ENCODE measurements around the gene BCAS1.

BCAS1 gene

DNA sequence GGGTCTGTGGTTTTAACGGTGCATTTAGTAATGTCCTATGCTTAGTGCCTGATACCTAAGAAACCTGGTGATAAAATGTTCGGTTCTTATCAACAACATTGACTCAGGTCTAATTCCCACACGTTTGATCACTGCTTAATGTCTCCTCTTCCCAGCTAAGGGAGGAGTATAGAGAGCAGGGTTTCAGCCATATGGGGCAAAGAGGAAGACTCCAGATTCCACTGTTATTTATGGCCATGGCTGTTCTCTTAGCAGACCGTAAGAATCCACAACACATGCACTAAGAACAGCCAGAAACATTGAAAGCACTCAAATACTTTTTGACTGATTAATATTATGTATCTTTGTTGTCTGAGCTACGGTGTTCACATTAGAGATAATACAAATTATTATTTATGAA, 112.1 kb downstream of the BCAS1 start:
- no peak for DNase-seq

DNA sequence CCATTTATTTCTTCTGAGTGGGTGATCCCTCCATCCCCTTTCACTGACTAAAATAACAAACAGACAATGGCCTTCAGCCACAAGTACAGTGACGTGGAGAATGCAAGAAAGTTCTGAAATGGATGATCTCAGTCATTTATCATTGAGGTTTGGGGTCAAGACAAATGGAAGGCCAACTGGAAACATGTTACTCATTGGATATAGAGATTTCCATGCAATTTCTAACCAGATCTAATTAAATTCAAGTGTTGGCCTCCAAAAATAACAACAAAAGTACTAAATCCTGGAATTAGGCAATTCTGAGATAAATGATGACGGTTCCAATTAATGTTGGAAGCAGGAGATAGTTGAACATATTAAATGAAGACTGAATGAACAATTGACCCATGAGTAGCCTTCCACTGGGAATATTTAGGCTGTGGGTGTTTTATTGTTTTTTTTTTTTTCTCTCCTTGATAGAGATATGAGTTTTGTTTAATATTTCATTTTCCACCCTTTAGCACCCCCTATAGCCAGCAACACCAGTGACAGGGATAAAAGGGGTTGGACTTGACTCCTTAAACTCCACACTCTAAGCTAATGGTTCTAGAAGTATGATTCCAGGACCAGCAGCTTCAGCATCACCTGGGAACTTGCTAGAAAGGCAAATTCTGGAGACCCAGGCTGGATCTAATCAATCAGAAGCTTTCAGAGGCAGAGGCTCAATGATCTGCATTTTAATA, 112.8 kb downstream of the BCAS1 start:
- no peak for DNase-seq

DNA sequence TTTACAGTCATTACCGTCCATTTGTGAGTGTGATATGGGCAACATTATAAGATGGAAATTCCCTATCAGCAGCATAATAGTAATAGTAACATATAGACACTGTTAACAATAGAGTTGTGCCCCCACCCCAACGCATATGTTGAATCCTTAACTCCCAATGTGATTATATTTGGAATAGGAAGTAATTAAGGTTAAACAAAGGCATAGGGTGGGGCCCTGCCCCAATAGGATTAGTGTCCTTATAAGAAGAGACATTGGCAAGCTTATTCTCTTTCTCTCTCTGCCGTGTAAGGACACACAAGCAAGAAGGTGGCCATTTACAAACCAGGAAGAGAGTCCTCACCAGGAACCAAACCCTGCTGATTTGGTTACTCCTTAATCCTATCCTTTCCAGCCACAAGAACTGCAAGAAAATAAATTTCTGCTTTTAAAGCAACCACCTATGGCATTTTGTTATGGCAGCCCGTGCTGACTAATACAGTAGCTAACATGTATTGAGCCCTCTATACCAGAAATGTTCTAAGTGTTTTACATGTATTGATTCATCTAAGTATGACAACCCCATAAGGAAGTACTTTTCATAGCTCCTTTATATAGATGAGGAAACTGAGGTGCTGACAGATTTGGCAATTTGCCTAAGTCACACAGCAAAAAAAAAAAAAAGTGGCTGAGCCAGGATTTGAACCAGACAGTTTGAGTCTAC, 114.2 kb downstream of the BCAS1 start:
- DNase-seq: no peak

GRCh38 chr20:53954723-53955658, 115.4 kb downstream of the BCAS1 start:
- no peak for DNase-seq

- DNase-seq: no peak
Measured at GRCh38 chr20:53952528-53953096, 117.8 kb downstream of the BCAS1 start.

- no peak for DNase-seq
Measured at GRCh38 chr20:53950578-53950977, 119.8 kb downstream of the BCAS1 start.

DNA sequence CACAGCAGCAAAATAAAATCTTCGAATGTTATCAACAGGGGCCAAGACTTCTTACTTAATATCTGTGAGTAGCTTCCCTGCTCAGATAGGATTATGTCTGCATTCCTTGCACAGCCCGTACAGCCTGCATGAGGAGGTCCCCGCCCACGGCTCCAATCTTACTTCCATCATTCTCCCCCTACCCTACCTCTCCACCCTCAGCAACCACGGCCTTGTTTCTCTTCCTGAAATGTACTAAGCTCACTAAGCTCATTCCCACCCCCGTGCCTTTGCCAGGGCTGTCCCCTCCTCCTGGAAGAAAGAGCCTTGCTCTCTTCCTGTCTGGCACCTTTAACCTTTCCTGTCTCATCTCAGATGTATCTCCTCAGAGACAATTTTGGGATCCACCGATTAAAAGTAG, 120.4 kb downstream of the BCAS1 start:
- no peak for DNase-seq

DNA sequence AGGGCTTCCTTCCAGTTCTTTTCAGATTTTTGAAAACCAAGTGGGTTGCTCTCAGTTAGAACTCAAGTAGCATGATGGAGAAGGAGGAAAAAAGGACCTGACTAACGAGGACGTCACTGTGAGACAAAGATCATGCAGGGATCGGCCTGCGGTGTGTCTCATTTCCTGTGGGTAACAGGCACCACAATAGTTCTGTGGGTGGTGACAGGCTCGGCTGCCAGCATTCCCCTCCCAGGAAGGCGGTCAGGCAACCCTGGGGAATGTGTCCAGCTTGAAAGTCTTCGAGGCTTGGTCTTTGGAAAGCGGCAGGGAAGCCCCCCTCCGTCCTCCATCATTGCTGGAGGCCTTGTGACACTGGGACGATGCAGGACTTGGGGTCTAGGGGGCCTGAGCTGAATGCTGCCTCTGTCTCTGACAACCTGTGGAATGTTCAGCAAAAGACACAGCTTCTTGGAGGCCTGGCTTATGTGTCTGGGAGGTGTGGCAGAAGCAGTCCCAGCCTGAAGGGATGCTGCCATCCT, 121.0 kb downstream of the BCAS1 start:
- DNase-seq: peak; percentile 80

GRCh38 chr20:53948383-53949318, 121.7 kb downstream of the BCAS1 start:
- DNase-seq: no peak

GRCh38 chr20:53947501-53948195, 122.7 kb downstream of the BCAS1 start:
- no peak for DNase-seq

- no peak for DNase-seq
Measured at GRCh38 chr20:53946106-53946505, 124.3 kb downstream of the BCAS1 start.

DNA sequence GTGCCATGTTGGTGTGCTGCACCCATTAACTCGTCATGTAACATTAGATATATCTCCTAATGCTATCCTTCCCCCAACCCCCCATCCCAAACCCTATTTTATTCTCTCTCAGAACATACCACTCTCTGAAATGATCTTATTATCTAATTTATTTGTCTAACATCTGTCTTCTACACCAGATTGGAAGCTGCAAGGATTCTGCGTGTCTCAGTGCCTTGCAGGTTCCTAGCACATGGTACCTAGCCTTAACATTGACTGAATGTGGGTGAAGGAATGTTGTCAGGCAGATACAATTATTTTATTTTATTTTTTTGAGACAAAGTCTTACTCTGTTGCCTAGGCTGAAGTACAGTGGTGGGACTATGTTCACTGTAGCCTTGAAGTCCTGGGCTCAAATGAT, 124.9 kb downstream of the BCAS1 start:
- DNase-seq: no peak

DNA sequence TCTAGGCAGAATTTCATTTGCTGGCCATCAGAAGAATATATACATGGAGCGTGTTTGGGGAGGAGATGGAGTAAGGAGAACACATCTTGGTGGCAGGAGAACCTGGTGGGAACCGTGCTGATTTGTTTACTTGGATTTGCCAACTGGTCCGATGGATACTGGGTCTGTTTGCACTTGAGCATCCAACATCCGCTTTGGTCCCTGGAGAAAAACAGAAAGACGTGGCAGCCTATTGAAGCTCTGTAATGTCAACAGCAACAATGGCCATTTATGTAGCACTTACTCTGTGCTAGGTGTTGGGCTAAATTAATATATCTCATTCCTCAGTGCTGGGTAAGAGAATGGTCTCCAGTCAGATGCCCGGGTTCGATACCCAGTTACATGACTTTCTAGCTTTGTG, 125.6 kb downstream of the BCAS1 start:
- no peak for DNase-seq

DNA sequence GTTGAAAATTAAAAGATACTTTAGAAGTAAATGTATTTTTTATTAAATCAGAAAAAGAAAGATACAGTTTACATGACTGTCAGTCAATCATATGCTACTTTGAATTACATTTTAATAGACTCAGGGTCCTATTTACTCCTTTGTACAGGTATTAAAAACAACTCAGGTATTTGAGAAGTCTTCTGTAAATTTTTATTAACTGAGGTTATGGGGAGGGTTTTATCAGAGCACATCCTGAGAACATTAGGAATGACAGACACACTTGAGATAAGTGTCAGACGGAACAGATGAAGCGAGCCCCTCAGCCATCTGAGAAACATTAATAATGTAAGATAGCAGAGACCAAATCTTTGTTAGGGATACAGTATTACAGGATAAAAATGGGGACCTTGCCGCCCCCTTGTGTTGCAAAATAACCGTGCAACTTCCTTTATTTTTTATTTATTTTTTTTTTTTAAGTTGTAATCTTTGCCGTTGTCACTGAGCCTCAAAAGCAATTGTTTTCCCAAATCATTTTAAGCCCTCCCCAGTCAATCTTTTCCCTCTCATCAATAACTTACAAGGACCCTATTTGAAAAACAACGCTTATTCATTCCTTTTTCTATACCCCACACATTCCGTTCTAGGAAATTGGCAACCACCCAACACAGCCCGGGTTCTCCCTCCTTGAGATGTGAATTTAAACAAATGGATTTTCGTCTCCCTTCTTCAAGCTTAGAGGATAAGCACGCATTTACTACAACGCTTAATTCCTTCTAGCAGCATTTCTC, 126.7 kb downstream of the BCAS1 start:
- peak; percentile 48 for DNase-seq

DNA sequence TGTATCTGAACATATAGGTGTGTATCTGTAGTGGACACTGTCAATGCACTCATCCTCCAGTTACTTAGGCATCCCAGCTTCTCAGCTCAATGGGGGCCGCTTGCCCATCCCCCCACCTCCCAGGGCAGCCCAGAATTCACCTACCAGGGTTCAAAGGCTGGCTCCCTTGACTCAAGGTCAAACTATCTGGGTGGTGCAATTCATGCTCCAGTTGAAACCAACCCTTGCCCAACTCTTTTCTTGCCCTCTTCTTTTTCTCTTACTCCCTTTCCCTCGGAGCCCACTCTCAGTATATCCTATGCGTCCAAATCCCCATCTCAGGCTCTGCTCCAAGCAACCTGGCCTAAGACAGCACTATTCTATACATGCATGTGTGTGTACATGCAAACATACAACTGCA, 127.4 kb downstream of the BCAS1 start:
- DNase-seq: no peak

DNA sequence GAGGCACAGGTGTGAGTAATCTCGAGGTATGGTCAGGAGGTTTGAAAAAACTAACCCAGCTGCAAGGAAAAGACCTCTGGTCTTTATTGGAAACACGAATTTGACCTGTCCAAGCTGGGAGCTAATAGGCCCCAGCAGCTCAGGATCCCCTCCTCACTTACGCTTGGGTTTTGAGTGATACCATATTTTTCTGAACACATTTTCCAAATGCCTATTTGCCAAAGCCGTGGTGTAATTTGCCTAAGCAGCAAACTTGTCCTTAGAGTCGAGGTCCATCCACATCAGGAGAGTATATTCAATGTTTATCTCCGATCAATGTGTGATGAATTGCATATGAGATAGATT, 128.0 kb downstream of the BCAS1 start:
- no peak for DNase-seq

DNA sequence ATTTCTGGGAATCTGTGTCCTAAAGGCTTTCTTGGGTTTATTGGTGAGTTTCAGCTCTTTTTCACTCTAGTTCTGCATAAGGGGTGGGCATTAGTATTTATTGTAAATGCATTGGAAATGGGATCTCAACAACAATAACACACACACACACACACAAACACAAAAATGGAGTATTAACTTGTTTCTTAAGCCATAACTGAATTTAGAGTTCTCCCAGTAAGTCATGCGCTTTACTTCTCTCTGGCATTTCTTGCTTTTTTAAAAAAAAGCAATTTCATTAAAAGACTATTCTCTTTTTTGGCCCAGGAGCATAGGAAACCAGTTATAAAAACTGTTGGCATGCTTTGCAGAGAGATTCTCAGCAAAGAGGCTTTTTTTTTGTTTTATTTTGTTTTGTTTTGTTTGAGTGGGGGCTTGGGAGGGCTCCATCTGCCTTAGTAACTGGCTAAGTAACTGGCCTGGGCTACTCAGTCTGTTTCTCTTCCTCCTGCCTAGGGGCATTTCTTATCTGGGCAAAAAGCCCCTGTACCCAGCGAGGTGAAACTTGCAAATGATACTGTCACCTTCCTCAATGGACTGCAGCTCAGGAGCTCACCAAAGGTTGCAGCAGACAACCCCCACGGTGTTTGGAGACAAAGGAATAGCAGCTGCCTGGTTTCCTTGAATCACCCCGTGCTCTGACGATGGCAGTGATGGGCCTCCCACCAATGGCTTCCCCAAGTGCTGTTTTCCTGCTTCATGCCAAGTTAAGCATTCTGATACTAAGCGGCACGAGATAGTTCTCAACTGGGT, 128.5 kb downstream of the BCAS1 start:
- DNase-seq: no peak

- no peak for DNase-seq
Measured at GRCh38 chr20:53940907-53941545, 129.4 kb downstream of the BCAS1 start.

- DNase-seq: no peak
Measured at GRCh38 chr20:53940360-53940702, 130.1 kb downstream of the BCAS1 start.

Data from CD4-positive, alpha-beta T cell treated with Interleukin-10 for 1 hour (primary cell).